GM19328 (cell line): ENCODE measurements around the gene COL5A2.

Experiments used
- ATAC-seq: cut with Tn5 transposase; IDR thresholded peaks from one replicate; pipeline ENCODE4 v1.9.1; 2021; ENCODE audit warnings: mild to moderate bottlenecking, moderate library complexity; ENCODE audit not compliant: unreplicated experiment

Gene COL5A2

DNA sequence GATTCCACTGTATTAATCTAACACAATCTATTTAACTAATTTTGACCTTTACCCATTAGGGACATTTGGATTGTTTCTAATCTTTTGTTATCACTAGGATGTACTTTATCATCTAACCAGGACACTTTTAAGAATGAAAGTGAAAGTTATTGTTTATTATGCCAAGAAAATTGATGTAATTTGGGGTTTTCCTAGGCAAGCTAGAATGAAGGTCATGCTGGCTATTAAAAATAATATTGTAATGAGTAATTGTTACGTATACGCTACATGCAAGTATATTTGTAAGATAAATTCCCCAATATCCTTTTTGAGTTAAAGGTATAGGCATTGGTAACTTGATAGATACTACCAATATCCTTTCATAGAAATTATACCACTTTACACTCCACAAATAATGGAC is 74.6 kb downstream of the COL5A2 start:
- no peak for ATAC-seq

DNA sequence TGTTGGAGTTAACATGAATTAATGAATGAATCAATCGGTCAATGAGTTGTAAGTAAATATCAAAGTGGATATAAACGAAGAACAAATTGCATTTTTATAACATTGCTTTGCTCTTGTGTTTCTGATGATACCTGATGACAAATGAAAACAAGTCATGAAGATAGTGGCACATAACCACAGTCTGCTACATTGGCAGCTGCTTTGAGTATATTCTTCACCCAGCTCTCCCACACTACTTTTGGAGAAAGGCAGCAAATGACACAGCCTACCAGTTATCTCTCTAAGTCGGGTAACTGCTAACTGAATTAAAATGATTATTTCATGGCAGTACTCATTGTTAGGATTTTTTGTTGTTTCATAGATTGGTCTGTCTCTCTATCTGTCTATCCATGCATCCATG is 76.8 kb downstream of the COL5A2 start:
- no peak for ATAC-seq

DNA sequence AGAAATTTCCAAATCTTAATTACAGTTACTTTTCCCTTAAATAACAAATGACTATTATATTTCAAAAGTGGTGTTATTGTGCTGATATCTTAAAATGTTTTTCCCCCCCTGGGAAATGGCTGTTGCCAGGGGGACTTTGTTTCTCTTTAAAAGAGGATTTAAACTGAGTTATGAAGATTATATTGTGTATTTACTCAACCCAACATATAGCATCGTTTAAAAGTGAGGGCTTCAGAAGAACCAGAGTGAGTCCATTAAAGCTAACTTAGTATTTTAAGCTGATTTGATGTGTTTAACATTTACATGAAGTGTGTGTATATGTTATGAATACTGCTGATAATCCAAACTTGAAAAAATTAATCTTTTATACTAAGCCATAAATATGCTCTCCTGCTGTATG is 81.6 kb downstream of the COL5A2 start:
- ATAC-seq = no peak

DNA sequence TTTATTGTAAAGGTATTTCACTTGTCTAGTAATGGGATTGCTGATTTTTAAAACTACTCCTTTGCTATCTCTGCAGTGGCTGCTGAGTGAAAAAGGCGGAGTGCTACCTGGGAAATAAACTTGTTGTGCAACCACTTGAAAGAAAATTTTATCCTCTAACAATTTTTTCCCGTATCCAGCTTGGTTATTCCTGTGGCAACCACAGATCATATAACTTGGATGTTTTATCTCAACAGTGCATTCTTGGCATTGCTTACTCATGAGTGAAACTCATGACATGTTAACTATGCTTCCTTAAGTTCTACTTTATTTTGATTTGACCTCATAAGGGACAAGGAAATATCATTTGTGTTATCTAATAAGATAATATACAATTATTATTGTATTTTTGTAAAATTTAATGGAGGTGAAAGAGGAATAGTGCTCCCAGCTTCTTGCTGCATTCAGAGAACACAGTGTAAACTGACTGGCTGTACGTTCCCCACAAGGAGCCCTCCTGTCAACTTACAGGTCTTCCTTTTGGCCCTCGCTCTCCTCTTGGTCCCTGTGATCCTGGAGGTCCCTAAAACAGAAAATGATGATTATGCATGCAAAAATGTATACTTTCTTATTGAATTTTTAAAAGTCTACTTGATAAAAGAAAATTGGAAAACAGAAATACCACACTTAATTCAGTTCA is 82.7 kb downstream of the COL5A2 start:
- ATAC-seq = no peak

DNA sequence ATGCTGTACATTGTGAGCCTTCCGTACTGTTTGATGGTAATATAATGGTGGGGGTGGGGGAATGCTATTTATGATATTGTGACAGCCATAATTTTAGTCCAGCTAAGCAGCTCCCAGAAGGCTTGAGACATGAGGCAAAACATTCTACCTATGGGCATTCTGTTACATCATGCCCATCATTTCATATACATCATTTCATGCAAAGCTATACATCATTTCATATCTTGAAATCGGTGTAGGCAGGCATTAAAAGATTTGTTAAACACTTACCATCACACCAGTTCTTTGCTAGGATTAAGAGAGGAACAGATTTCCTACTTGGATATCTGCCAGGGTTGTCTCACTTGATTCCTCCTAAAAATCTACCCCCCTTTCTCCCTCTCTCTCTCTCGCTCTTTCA is 84.5 kb downstream of the COL5A2 start:
- no peak for ATAC-seq

DNA sequence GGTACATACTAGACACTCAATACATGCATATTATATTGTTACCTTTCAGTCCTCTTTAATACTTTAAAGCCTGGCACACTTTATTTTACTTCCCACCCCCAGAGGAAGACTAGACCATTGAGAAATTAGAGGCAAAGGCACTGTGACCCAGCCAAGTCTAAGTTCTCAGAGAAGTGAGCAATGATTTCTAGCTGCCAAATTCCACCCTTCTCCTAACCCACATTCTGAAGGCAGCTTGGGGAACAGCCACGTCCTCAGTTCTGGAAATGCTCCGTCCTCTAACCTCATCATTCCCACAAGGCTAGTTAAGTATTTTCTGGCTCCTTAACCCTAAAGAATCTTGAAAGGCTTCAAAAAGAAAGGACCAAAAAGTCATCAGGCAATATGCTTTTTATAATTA is 86.6 kb downstream of the COL5A2 start:
- no peak for ATAC-seq

DNA sequence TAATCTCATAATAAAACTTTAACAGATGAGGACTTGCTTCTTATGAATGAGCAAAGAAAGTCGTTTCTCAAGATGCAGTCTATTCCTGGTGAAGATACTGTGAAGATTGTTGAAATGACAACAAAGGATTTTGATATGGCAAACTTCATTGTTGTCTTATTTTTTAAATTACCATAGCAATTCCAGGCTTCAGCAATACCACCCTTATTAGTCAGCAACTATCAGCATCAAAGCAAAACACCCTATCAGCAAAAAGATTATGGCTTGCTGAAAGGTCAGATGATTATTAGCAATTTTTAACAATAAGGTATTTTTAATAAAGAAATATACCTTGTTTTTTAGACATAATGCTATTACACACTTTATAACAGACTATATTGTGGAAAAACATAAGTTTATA is 88.3 kb downstream of the COL5A2 start:
- ATAC-seq = no peak

DNA sequence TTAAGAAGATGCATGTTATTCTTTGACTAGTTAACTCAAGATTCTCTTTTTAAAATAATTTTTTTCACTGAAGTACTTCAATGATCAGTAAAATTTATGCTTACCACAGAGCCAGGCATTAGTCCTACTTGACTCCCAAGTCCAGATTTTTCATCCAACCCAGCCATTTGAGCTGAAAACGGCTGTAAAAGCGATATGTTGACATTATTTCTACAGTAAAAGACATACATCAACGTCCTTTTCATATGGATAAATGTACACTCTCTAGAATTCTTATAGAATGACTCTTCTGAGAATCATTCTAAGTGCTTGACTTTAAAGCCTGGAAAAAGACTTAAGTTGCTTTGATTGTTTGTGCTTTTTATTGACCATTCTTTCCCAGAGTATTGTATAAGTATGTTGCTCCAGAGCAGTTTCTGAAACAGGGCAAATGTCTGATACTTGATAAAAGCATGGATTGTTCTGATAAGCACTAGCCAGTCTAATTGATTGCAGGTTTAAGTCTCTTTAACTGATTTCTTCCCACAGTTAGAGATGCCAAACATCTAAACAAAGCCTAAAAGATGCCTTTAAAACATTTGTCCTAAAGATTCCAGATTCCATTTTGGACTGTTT is 90.9 kb downstream of the COL5A2 start:
- ATAC-seq = no peak

DNA sequence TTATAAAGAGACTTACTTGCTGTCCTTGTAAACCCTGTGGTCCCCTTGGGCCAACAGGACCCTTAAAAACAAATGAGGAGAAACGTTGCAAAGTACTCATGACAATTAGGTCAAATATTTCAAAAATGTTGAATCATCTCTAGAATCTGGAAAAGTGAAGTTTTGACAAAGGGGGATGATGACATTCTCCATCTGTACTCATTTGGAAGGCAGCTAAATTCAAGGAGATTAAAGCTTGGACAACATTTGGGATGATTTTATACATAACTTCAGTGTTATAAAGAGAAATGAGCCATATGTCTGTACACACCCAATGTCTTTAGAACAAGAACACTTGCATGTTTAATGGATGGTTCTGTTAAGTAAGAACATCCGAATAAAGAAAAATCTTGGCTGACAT is 92.9 kb downstream of the COL5A2 start:
- no peak for ATAC-seq

DNA sequence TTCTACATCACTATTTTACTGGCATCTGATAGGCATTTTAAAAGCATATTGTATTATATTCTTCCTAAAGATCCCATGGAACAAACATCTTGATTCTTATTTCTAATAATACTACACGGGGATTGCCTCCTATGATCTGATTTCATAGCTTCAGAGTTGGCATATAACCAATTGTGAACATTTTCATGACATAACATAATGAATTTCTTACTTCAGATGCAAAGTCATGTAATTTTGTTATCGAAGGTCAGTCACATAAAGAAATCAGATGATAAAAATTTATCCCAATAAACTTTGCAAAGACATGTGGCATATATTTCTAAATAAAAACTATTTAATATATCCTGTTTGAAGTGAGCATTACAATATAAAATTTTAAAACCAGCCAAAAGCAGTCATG is 93.3 kb downstream of the COL5A2 start:
- ATAC-seq = no peak

DNA sequence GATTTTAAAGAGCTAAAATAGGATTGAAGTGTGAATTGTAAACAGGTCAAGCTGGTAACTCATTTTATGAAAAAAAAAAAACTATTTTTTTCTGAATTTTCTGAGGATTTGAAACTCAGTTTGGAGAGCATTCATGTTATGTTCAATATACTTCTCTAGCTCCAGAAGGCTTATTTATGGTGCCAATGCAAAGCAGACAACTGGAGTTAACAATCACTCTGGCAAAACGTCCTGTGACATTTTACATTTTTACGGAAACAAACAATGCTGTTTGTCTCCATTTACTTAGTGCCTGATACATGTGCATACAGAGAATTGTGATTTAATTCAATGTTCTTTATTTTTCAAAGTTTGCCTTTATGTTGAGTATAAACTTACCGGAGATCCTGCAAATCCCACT is 96.0 kb downstream of the COL5A2 start:
- no peak for ATAC-seq

DNA sequence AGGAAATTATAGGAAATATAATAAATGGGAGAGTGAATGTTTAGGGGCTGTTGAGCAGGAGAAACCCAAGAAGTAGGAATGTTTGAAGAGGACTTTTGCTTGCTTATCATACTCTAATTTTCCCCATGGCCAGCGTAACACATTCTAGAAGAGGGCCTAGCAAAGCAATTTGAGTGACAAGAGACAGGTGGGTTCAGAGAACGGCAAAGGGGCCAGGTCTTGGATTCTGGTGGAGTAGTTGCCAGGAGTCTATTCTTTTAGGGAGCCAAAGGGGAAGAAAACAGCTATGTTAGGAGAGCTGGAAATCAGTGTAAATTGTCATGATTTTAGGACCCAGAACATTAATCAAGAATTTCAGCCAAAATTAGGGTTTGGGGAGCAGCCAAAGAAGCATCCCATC is 96.5 kb downstream of the COL5A2 start:
- no peak for ATAC-seq

DNA sequence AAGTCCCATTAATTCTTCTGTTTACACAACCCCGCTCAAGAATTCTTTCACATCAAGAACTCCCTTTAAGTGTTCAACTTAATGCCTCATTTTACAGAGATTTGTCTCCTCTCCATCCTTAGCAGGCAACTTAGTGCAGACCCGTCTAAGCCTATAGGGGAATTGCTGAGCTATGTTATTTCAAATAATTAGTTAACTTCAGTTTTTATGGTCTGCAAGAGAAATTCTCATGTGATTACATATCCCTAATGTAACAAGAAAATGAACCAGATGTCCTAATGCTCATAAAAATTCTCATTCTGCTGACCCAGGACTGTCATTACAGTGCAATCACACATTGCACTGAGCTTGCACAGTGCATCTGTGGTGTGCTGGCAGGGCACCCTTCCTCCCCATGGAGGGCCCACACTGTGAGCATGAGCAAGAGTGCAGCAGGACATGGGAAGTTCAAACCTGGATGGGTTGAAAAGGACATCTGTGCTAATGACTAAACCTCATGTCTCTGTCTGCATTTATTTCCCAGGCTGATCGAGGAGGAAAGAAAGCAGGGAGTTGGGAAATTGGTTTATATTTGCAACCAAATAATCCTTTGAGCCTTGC is 97.1 kb downstream of the COL5A2 start:
- ATAC-seq = no peak

DNA sequence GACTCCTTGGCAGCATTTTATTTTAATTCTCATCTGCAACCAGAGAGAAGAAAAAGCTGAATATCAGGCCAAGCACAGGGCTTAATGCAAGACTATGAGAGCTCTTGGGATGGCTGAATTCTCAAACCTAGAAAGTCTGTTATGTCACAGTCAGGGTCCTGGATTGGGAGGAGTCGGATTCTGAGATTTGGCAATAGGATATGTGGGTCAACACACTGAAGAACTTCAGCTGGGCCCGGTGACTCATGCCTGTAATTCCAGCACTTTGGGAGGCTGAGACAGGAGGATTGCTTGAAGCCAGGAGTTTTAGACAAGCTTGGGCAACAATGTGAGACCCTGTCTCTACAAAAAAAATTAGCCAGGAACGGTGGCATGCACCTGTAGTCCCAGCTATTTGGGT is 103.0 kb downstream of the COL5A2 start:
- ATAC-seq = no peak

DNA sequence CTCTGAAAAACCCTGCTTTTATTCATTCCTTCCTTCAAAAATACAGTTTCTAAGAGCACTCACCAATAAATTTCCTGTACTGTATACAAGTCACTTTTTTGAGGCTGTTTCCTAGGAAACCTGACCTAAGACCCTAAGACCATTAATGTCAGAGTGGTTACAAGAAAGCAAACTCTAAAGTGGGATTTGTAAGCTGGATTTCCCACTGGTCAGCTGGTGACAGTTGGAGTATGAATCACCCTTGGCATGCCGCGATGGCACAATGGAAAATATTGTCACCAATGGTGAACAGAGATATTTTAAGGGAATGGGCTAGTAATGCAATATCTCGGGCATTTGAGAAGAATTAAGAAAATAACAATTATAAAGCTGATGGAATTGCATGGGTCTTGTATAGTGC is 103.4 kb downstream of the COL5A2 start:
- ATAC-seq = no peak

DNA sequence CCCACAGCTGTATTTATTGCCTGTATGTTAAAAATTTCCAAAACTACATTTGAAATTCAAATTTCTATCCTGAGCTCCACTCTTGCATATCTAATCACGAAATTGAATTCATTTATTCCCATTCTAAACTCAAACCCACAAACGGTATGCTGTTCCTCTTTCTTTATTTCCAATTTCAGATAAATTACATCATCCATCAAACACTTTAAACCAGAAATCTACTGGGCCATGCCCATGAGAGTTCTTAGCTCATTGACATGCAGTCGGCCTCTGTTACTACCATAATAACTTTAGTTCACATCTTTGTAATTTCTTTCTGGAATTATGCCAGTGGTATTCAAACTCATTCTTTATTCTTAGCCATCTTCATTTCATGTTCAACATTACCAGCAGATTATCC is 105.1 kb downstream of the COL5A2 start:
- no peak for ATAC-seq

DNA sequence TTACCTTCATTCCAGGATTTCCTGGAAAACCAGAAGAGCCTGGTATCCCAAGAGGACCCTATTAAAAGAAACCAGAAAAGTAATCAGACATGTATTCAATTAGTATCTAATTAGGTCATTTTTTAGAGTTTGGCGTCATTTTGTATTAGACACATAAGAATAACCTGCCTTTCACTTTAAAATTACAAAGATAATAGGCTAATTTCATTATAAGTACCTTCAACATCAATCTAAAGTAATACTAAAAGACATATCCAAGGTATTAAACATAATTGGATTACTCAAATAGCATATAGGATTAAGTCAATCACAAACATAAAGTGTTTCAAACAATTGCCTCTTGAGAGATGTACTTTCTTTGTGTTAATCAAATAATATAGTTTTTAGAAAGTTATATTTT is 107.5 kb downstream of the COL5A2 start:
- ATAC-seq = no peak

DNA sequence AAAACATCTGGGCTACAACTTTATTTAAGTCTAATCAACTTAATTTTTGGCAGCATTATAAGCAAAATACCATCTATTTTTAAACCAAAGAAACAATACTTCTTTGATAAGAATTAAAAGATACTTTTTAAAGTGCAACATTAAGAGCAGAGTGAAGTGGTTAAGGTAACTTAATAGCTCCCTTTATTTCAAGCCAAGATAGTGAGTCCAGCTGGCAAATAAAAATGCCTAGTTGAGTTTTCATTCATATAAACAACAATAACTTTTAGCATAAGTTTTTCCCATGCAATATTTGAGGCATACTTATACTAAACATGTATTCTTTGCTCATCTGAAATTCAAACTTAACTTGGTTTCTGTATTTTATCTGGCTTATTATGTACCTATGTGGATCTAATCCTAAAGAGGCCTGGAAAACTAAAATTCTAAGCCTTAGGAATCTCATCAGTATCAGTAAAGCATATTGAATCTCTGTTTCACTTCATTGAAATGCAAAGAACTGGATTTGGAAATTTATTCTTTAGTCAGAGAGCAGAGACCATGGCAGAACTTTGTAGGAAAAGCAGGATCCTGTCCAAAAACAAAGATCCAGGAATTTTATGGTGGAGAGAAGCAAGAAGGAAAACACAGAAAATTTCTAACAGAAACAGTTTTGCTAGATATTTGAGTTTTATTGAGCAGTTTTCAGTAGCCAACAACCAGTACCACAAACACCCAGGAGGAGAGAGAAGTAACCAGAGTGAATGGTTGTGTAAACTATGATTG is 109.5 kb downstream of the COL5A2 start:
- no peak for ATAC-seq

DNA sequence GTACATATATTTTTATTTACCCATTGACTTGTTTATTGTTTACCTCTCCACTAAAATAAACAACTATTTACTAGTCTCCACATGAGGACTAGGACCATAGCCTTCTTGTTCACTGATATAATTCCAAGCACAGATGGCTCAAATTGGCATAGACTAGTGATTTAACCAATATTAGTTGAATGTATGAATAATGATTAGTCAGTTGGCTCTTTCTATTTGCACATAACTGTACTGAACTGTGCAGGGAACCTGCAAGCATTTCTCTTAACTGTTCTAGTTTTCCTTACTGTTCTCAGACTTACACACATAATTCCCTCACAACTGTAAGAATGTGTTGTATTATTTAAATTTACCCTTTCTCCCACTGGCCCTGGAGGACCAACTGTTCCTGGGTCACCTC is 113.5 kb downstream of the COL5A2 start:
- ATAC-seq = no peak

DNA sequence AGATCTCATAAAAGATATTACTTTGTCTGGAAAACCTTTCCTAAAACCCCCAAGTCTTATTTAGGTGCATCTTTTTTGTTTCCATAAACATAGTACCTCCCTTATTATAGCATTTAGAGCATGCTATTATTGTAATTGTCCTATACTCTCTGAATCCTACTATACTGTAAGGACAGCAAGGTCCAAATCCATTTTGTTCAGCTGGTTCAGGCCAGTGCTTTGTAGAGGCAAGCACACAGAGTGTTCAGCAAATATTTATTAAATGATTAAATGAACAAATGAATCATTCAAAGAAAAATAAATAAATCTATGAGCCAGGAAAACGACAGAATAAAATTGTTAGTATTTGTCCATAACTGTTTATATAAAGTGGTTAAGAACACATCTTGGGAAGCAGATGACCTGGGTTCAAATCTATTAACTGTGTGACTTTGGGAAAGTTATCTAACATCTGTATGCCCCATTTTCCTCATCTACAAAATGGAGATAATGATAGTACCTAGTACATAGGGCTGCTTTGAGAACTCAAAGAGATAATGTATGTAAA is 119.4 kb downstream of the COL5A2 start:
- ATAC-seq = no peak

DNA sequence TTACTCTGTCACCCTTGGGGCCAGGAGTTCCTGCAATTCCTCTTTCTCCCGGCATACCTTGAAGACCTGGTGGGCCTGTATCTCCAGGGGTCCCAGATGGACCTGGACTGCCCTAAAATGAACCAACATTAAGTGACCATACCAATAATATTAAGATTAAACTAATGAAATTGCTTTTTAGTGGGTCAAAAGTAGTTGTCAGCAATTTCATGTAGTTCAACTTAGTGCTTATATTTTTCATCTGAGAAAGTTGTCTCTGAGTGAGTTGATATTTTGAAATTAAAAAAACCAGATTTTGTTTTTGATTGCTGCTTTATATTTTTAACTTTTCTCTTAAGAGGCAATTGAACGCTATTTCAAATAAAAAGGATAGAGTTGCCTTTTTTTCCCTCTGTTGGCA is 122.2 kb downstream of the COL5A2 start:
- ATAC-seq = no peak
